Astrocyte (in vitro differentiated cells and primary cell): ENCODE results near the gene RAB14. TPM values are rescaled to one million over a fixed set of nuclear protein-coding genes. Genes with fewer than 3 reads are reported as not detected.

Source experiments
- DNase-seq: peaks from one replicate; pipeline ENCODE4 v3.0.0-alpha.2; 2010; ENCODE audit warnings: low read depth
- FAIRE-seq: peaks from 2 replicates; lab custom pipeline; 2011; peaks lifted over from hg19 to GRCh38; lab: Jason Lieb, UNC
- H2AFZ ChIP-seq: 2 replicates; pipeline ENCODE4 v1.6.0; 2012; ENCODE audit warnings: low read depth, low read length, inconsistent platforms
- H3K27ac ChIP-seq: 2 replicates; pipeline ENCODE4 v1.5.1; 2011; ENCODE audit warnings: low read depth, low read length, inconsistent platforms
- H3K27me3 ChIP-seq: 2 replicates; pipeline ENCODE4 v1.6.0; 2011; ENCODE audit warnings: low read length, inconsistent platforms; ENCODE audit not compliant: insufficient read depth
- H3K36me3 ChIP-seq: 2 replicates; pipeline ENCODE4 v1.5.1; 2011; ENCODE audit warnings: low read length, inconsistent platforms; ENCODE audit not compliant: insufficient read depth
- H3K4me1 ChIP-seq: 2 replicates; pipeline ENCODE4 v1.5.1; 2011; ENCODE audit warnings: low read length, inconsistent platforms; ENCODE audit not compliant: insufficient read depth
- H3K4me2 ChIP-seq: 2 replicates; pipeline ENCODE4 v1.6.0; 2012; ENCODE audit warnings: low read length, inconsistent platforms
- H3K4me3 ChIP-seq: 2 replicates; pipeline ENCODE4 v1.5.1; 2011; ENCODE audit warnings: low read depth, mild to moderate bottlenecking, low read length, inconsistent platforms; ENCODE audit not compliant: insufficient read depth
- H3K79me2 ChIP-seq: 2 replicates; pipeline ENCODE4 v1.6.0; 2012; ENCODE audit warnings: mild to moderate bottlenecking, low read length, inconsistent platforms; ENCODE audit not compliant: insufficient read depth
- H3K9ac ChIP-seq: 2 replicates; pipeline ENCODE4 v1.6.0; 2012; ENCODE audit warnings: mild to moderate bottlenecking, low read length, inconsistent platforms
- H3K9me3 ChIP-seq: 2 replicates; pipeline ENCODE4 v1.5.1; 2012; ENCODE audit warnings: low read depth, mild to moderate bottlenecking, low read length, inconsistent platforms; ENCODE audit not compliant: insufficient read depth
- H4K20me1 ChIP-seq: 2 replicates; pipeline ENCODE4 v1.6.0; 2012; ENCODE audit warnings: low read length, inconsistent platforms; ENCODE audit not compliant: insufficient read depth
- H3K27ac Mint-ChIP-seq: one replicate; pipeline ENCODE4 v1.8.0; 2021; ENCODE audit warnings: mild to moderate bottlenecking, mixed read lengths; ENCODE audit not compliant: unreplicated experiment
- H3K27me3 Mint-ChIP-seq: one replicate; pipeline ENCODE4 v1.8.0; 2021; ENCODE audit warnings: low read depth, mixed read lengths; ENCODE audit not compliant: unreplicated experiment
- H3K36me3 Mint-ChIP-seq: one replicate; pipeline ENCODE4 v1.8.0; 2021; ENCODE audit warnings: low read depth, mixed read lengths; ENCODE audit not compliant: unreplicated experiment
- H3K4me1 Mint-ChIP-seq: one replicate; pipeline ENCODE4 v1.8.0; 2021; ENCODE audit warnings: low read depth, mixed read lengths; ENCODE audit not compliant: unreplicated experiment
- H3K4me3 Mint-ChIP-seq: one replicate; pipeline ENCODE4 v1.8.0; 2021; ENCODE audit warnings: mild to moderate bottlenecking, moderate library complexity, mixed read lengths; ENCODE audit not compliant: unreplicated experiment
- H3K9me3 Mint-ChIP-seq: one replicate; pipeline ENCODE4 v1.8.0; 2021; ENCODE audit warnings: mild to moderate bottlenecking, mixed read lengths; ENCODE audit not compliant: unreplicated experiment
- CTCF ChIP-seq: IDR thresholded peaks from 2 replicates; pipeline ENCODE4 v1.5.1; 2011; ENCODE audit warnings: low read depth, mild to moderate bottlenecking, inconsistent platforms, low read length, moderate library complexity; ENCODE audit not compliant: insufficient read depth
- EZH2 ChIP-seq: IDR thresholded peaks from 2 replicates; pipeline ENCODE4 v1.6.1; 2012; ENCODE audit warnings: mild to moderate bottlenecking, low read length, inconsistent platforms; ENCODE audit not compliant: insufficient read depth
- total RNA-seq: library from RNA; stranded (reverse); gene quantifications from 2 replicates; pipeline ENCODE4 v1.2.1, GENCODE V29; 2021

The RAB14 gene
- total RNA-seq, 1 donor from 2014 or later = 72.1 TPM

- FAIRE-seq = no peak
Measured at GRCh38 chr9:121191235-121191634, 10.4 kb downstream of the RAB14 start.

GRCh38 chr9:121189660-121190059 is 12.0 kb downstream of the RAB14 start:
- H3K4me1 Mint-ChIP-seq = peaks cover 29% of the 10 kb centered on the region
- H3K36me3 ChIP-seq = peaks cover 9% of the 10 kb centered on the region
- H3K9ac ChIP-seq = no peak overlapping the region
- H3K36me3 Mint-ChIP-seq = peaks cover 2% of the 10 kb centered on the region
- H3K9me3 ChIP-seq = no peaks in the 10 kb centered on the region
- no peak overlapping the region for H2AFZ ChIP-seq
- DNase-seq = no peak
- no peak overlapping the region for H3K4me2 ChIP-seq
- H3K79me2 ChIP-seq = peaks cover 100% of the 10 kb centered on the region
- H3K27ac ChIP-seq = no peak overlapping the region
- no peaks in the 10 kb centered on the region for H3K27me3 ChIP-seq
- H3K27me3 Mint-ChIP-seq = no peaks in the 10 kb centered on the region
- H3K4me1 ChIP-seq = no peaks in the 10 kb centered on the region
- no peak overlapping the region for H3K4me3 Mint-ChIP-seq
- TF ChIP-seq EZH2 (no peak), CTCF (no peak)
- no peaks in the 10 kb centered on the region for H3K9me3 Mint-ChIP-seq
- no peak overlapping the region for H3K27ac Mint-ChIP-seq
- no peak for FAIRE-seq
- peaks cover 90% of the 10 kb centered on the region for H4K20me1 ChIP-seq
- no peak overlapping the region for H3K4me3 ChIP-seq

More at GRCh38 chr9:121191235-121191634, 10.4 kb downstream of the RAB14 start:
- no peak overlapping the region for H3K27ac Mint-ChIP-seq
- no peak overlapping the region for H3K9ac ChIP-seq
- H3K27ac ChIP-seq = no peak overlapping the region
- H3K27me3 ChIP-seq = no peaks in the 10 kb centered on the region
- no peak overlapping the region for H3K4me3 Mint-ChIP-seq
- peaks cover under 1% of the 10 kb centered on the region for H3K36me3 ChIP-seq
- H3K4me1 Mint-ChIP-seq = peaks cover 43% of the 10 kb centered on the region
- no peaks in the 10 kb centered on the region for H3K27me3 Mint-ChIP-seq
- H2AFZ ChIP-seq = no peak overlapping the region
- peaks cover 91% of the 10 kb centered on the region for H4K20me1 ChIP-seq
- TF ChIP-seq EZH2 (no peak), CTCF (no peak)
- peaks cover 100% of the 10 kb centered on the region for H3K79me2 ChIP-seq
- H3K9me3 ChIP-seq = no peaks in the 10 kb centered on the region
- H3K4me2 ChIP-seq = no peak overlapping the region
- H3K4me3 ChIP-seq = no peak overlapping the region
- no peaks in the 10 kb centered on the region for H3K4me1 ChIP-seq
- DNase-seq = no peak
- H3K9me3 Mint-ChIP-seq = no peaks in the 10 kb centered on the region
- peaks cover 2% of the 10 kb centered on the region for H3K36me3 Mint-ChIP-seq

GRCh38 chr9:121189006-121189405 is 12.7 kb downstream of the RAB14 start:
- Histone ChIP-seq H3K27ac (no peak overlapping the region), H3K9ac (no peak overlapping the region), H3K9me3 (no peaks in the 10 kb centered on the region), H3K36me3 (peaks cover 9% of the 10 kb centered on the region), H3K4me3 (no peak overlapping the region), H4K20me1 (peaks cover 88% of the 10 kb centered on the region), H3K4me2 (no peak overlapping the region), H3K4me1 (no peaks in the 10 kb centered on the region), H3K27me3 (no peaks in the 10 kb centered on the region), H3K79me2 (peaks cover 100% of the 10 kb centered on the region), H2AFZ (no peak overlapping the region)
- Mint-ChIP-seq H3K4me3 (no peak overlapping the region), H3K27me3 (no peaks in the 10 kb centered on the region), H3K9me3 (no peaks in the 10 kb centered on the region), H3K36me3 (peaks cover 2% of the 10 kb centered on the region), H3K4me1 (peaks cover 27% of the 10 kb centered on the region), H3K27ac (no peak overlapping the region)
- FAIRE-seq (no peak), DNase-seq (no peak)
- TF ChIP-seq EZH2 = no peak
- TF ChIP-seq CTCF = no peak
